Stimulated activated CD4-positive, alpha-beta T cell treated with anti-CD3 and anti-CD28 coated beads, Interleukin-2, amount 100 ng/mL, for 24 hours (primary cell): Measurements from ENCODE around the gene MYO5C.

ENCODE experiments used
- DNase-seq, 2 donors: peaks; one replicate each; pipeline ENCODE4 v3.0.0-alpha.2; 2020

Gene MYO5C, protein sequence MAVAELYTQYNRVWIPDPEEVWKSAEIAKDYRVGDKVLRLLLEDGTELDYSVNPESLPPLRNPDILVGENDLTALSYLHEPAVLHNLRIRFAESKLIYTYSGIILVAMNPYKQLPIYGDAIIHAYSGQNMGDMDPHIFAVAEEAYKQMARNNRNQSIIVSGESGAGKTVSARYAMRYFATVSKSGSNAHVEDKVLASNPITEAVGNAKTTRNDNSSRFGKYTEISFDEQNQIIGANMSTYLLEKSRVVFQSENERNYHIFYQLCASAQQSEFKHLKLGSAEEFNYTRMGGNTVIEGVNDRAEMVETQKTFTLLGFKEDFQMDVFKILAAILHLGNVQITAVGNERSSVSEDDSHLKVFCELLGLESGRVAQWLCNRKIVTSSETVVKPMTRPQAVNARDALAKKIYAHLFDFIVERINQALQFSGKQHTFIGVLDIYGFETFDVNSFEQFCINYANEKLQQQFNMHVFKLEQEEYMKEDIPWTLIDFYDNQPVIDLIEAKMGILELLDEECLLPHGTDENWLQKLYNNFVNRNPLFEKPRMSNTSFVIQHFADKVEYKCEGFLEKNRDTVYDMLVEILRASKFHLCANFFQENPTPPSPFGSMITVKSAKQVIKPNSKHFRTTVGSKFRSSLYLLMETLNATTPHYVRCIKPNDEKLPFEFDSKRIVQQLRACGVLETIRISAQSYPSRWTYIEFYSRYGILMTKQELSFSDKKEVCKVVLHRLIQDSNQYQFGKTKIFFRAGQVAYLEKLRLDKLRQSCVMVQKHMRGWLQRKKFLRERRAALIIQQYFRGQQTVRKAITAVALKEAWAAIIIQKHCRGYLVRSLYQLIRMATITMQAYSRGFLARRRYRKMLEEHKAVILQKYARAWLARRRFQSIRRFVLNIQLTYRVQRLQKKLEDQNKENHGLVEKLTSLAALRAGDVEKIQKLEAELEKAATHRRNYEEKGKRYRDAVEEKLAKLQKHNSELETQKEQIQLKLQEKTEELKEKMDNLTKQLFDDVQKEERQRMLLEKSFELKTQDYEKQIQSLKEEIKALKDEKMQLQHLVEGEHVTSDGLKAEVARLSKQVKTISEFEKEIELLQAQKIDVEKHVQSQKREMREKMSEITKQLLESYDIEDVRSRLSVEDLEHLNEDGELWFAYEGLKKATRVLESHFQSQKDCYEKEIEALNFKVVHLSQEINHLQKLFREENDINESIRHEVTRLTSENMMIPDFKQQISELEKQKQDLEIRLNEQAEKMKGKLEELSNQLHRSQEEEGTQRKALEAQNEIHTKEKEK (N-terminal part only)

DNA sequence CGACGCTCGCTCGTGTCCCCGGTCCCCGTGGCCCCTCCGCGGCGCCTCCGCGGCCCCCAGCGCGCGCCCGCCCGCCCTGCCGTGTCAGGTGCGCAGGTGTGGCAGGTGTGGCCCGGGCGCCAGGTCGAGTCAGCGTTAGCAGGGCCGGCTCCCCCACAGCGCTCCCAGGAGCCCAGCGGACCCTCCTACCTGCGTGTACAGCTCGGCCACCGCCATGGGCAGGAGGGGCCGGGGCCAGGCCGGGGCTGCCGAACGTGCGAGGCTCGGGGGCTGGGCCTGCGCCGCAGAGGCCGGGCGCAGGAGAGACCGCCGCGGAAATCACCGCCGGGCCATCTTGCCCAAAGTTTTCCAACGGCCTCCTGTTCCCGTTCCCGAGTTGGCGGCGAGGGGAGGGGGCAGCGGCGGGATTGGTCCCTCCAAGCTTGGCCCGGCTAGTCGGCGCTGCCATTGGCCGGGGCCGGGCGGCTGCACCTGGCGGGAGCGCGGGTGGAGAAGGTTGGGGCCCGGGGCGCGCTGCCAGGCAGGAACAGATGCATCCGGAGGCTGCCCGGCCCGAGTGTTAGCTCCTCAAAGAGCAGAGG lies at the start of gene MYO5C:
Gene MYO5C, minus strand, starts transcription at position 384 of the 581 bp plus-strand sequence. Its CDS starts 168 bp downstream, at position 216.
- peak in 1 of 2 donors; percentile 32 for DNase-seq

DNA sequence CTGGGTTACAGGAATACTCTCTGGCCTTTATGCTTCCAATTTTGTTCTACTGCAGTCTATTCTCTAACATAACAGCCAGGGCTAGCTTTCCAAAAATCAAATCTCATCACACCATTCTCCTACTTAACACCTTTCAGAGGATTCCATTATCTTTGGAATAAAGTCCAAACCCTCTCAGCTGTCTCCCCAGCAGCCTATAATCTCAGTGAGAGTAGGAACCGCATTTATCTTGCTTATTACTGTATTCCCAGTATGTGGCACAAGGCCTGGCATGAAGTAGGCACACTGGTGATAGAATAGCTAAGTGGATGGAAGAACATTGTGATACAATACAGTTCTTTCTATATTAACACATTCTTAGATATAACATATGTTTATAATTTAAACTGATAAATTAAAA lies 49.0 kb upstream of the MYO5C start:
- DNase-seq: no peak

DNA sequence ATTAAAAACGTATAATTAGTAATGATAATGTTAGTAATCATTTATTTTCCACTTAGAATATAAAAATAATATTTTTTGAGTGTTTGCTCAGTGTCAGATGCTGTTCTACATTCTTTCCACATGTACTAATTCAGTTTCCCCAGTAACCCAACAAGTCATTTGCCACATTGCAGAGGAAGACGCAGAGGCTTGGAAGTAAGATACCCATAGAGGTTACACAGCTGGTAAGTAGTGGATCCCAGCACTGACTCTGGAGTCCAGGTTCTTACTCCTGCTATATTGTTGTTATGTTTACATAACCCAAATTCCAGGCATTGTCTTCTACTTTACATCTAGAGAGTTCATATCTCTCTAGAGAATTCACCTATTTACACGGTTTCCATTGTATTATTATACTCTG lies 48.2 kb upstream of the MYO5C start:
- DNase-seq: no peak

DNA sequence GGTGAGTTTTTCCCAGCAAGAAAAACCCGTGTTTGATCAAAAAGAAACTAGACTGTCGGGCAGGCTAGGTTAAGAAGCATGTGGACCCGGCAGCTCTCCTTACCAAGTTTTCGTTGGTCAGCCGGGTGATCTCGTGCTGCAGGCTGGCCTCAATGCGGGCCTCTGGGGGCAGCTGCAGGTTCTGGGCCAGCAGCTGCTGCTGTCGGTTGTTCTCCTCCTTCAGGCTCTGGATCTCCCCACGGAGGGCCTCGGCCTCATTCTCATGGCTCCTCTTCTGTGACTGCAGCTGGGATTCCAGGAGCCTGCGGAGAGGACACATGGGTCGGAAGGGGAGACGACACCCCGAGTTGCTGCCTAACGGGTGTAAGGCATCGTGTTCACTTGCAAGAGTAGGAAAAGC lies 44.5 kb upstream of the MYO5C start:
- no peak for DNase-seq

DNA sequence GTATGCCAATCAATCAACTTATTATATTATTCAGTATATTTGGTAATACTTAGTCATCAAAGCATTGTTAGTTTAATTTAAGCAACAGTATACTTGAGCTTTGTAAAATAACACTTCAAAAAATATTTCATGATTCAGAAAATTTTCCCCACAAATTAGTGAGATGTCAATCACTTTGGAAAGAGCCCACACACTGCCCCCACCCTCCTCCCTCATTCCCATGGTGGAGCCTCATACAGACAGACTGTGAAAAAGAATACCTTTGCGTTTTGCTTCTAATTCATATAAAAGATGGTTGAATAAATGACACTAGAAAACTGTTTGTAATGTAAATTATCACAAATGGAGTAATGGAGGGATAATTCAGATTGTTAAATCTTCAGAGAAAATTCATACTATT lies 43.3 kb upstream of the MYO5C start:
- no peak for DNase-seq

DNA sequence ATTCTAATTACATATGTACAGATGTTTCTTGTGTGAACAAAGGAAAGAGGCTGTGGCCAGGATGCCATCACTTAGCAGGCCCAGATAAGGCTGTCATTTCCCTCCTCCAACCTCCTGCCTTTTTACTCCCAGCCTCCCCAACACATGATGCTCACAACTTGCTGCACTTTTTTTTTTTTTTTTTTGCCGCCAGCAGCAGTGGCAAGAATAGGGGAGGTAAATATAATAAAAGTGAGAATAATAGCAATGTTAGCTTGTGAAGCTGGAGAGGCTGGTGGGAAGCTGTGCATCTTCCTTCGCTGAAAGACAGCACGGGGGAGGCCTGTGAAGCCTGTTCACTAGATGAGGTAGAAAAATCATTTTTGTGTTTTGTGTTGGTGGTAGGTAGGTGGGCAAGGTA lies 42.5 kb upstream of the MYO5C start:
- no peak for DNase-seq

DNA sequence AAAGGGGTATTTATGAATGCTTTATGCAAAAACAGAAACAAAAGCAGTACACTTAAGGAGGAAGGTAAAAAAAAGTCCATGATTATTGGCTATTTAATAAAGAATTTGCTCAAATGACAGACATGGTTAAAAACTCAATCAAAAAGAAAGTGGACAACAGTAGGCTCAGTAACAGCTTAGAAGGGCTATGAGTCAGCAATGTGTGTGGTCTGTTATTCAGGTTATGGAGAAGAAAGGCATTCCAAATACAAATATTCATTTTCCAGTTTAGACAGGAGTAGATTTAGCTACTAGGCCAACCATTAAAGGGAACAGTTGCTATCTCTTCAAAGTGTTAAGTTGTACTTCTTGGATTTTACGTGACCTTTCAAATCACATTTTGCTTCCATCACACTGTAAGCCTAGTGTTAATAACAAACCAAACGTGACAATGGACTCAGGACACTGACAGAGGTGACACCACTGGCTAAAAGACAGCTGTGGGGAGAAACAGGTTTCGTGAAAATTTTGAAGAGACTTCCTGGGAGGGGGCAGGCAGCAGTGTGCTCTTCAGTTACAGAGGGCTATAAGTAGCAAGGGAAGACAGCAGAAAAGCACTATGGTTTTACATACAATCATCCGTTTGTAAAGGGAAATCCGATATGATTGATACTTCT lies 41.7 kb upstream of the MYO5C start:
- DNase-seq: no peak

DNA sequence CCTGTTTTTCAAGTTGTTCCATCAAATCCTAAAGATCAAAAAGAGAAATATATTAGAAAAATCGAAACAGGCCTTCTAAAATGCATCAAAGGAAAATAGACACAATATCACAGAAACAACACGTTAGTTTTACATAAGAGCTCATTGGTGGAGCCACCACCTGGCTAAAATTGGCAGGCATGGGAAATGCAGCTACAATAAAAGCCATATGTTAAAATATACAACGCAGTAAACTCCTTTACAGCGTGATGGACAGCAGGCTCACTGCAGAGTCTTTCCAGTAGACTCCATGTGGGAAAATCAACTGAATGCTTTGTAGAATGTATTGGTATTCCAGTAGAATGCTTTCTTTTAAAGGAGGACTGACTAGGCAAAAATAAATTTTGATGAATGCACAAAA lies 40.9 kb upstream of the MYO5C start:
- no peak for DNase-seq

DNA sequence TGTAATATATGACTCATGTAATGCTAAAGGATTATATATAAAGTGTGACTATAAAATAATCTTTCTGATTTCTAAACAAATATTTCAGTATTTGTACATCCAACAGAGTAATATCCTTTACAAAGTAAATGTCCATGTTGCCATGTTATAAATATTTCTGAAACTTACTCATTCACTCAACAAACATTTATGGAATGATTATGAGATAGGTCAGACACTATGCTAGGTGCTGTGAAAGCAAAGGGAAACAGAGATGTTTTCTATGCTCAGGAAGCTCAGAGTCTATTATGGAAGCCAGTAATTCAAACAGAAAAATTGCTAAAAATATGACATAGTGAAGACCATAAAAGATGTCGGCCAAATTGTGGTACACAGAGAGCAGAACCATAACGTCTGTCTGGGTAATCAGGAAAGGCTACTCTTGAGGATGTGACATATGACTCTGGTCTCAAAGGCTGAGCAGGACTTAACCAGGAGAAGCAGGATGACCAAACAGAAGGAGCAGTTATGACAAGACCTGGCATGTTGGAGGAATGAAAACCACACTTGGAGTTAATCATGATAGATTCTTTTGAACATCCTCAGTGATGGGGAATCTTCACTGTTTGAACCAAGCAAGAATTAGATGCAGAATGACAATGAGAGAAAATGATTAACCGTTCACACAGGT lies 39.0 kb upstream of the MYO5C start:
- no peak for DNase-seq

DNA sequence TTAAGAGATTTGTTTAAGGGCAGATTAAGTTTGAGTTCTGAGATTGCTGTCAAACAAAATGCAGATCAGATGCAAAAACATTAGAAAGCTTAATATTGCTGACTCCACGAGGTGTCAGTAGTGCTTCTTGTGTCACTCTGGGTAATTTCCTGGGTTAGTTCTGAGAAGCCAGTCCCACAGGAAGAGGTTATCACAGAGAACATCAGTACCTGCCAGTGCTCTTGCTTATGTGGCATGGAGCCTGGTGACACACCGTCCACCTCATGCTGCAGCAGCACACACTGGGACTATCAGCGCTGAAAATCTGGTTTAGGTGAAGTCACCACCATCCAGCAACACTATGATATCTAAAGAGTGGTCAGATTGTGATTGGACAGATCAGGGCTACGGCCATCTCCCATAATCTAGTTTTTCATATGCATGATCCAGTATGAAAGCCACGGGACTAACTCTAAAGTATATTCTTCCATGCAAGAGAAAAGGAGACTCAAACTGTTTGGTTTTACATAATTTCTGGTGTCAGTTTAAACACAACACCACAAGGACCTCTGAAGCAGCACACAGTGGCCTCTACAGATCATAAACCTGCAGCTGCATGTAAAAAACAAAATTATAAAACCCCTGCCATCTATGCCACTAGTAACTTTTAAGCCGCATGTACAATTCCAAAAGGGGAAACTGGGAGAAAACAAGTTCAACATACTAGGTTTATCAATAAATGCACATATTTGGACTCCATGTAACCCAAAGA lies 36.1 kb upstream of the MYO5C start:
- peak; percentile 37 to 41 for DNase-seq

DNA sequence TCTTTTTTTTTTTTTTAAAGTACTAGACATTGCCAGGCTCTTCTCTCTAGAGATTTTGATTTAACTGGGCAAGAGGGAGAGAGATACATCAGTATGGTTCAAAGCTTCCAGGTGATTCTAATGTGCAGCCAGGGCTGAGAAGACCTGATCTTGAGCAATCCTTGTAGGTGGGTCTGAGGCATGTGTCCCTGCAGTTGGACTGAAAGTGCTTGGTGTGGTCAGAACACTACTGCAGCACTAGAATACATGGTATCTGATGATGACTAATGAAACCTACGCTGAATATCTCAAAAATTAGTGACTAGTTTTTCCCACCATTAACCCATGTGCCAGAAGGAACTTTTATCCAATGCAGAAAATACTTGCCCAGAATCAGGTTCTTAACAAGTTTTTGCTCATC lies 34.4 kb upstream of the MYO5C start:
- no peak for DNase-seq

DNA sequence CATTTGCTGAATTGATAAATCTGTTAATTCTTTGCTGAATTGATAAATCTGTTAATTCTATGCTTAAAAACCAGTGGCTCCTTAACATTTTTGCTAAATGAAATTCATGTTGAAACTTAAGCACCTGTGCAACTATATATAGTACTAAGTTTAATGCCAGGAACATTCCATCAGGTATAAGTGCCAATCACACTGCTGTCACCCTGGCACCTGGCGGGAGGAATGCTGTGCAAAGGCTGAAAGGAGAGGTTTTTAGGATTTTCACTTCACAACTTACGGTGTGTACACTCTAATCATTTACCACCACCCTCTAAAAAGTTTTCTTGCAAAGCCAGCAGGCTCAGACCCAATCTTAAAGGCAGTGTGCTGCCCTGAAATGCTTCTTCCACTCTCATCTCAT lies 33.5 kb upstream of the MYO5C start:
- no peak for DNase-seq

DNA sequence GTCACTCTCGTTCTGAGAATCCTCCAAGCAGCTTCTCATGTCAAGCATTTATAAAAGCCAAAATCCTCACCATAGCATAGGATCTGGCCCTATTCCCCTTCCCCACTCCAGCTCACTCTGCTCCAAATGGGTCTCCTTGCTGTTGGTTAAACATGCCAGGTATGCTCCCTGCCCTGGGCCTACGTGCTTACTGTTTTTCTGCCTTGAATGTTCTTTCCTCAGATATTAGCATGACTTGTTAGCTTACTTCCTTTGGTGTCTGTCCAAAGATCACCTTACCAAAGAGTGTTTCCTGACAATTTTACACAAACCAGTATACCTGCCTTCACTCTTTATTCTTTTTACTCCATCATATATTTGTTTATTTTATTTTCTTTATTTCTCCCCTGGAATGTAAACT lies 33.1 kb upstream of the MYO5C start:
- no peak for DNase-seq

DNA sequence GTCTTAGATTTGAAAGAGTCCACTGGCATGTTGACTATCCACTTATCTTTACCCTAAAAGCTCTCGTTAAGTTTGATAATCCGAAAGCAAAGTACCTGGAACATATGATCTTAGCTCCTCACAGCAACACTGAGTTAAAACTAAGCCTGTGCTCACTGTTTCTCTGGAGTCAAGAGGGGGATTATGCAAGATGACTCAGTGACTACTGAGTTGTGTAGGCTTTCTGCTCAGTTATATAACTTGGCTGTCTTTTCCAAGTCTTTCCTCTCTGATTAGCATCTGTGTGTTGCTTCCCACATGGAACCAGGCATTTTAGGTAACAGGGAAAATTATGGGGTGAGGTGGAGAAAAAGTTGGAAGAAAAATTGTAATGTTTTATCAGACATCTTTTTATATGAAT lies 31.2 kb upstream of the MYO5C start:
- no peak for DNase-seq

DNA sequence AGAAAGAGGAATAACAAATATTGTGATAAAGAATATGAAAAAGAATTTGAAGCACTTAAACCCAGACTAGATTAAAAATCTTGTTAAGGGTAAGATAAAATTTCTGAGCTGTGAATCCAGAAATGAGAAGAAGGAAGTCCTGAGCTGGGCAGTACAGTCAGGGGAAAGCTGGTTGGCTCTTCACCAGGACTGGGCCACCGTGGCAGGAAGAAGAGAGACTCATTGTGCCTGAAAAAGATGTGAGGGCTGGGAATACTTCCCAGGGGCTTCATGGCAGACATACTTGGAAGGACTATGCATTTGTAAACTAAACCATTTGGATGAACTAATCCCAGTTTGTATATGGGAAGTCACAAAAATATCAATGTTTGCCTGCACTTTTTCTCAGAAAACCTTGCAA lies 28.5 kb upstream of the MYO5C start:
- DNase-seq: no peak

DNA sequence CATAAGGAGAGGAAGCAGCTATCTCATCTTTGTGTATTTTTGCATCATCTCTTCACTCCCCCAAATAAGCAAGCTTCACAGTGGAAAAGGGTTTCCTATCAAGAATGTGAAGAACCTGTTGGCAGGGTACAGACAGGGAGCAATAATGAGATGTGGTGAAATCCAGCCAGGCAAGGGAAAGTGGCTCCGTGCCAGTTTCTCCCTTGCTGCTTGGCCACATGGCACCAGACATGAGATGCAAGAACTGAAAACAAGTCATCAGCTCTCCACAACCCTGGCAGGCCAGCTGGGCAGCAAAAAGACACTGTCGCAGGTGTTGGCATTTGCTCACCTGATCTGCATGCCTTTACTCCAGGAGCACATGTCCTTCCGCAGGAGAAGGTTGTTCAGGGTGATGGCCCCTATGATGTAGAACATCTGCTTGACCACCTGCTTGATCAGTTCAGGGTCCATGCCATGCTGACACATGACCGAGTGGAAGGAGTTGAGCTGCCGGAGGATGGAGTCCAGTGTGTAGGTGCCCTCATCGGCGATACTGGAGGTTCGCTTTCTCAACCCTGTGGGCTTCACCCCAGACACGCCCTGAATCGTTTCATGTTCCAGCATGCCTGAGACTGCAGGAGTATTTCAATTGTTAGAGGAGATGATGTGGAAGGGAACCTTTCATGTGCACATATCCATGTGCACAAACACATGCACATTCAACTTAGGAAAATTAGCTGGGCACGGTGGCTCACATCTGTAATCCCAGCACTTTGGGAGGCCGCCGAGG lies 23.3 kb upstream of the MYO5C start:
- DNase-seq: no peak

DNA sequence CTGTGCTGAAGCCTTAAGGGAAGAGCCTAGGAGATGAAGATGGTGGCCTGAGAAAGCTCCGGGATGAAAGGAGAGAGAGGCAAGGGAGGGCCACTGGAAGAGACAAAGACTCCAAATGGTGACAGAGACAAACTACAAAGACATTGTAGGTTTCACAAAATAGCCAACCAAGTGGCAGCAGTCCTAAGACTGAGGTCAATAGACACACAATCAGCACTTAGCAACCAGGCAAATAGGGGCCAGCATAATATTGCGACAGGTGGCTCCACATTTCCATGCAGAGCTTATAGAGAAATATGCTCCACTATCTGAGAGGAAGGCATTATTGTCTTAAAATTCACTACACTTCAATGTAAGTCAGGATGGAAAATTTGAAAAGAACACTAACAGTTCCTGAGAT lies 22.1 kb upstream of the MYO5C start:
- no peak for DNase-seq

DNA sequence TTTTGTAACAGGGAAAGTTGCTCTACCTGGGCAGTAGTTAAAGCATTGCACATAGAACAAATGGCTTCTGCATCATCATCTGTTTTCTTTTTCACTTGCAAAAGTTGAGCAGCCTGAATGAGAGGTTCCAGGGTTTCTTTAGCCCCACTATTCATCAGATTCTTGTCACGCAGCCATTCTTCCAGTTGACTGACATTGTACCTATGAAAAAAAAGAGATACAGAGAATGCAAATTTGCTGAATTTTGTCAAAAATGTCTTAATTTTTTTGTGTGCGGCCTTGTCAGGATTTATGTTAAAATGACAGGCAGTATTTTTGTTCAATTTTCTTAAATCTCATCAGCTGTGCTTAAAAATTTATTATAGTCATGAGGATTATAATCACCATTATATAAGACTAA lies 21.4 kb upstream of the MYO5C start:
- no peak for DNase-seq

DNA sequence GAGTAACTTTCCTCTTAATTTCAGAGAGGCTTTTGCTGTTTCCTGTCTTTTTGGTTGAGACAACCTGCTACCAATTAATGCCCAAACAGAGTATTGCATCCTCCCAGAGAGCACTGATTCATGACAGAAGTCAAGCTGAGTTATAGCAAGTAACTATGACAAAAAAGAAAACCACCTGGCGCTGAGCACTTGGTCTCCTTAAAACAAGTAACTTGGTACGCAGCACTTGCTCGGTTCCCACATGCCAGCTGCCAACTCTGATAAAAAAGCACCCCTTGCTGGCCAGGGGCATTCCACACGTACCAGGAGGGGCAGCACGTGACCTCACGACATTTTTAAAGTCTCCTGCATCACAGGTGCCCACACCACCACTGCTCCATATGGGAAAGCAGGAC lies 13.5 kb upstream of the MYO5C start:
- DNase-seq: no peak

DNA sequence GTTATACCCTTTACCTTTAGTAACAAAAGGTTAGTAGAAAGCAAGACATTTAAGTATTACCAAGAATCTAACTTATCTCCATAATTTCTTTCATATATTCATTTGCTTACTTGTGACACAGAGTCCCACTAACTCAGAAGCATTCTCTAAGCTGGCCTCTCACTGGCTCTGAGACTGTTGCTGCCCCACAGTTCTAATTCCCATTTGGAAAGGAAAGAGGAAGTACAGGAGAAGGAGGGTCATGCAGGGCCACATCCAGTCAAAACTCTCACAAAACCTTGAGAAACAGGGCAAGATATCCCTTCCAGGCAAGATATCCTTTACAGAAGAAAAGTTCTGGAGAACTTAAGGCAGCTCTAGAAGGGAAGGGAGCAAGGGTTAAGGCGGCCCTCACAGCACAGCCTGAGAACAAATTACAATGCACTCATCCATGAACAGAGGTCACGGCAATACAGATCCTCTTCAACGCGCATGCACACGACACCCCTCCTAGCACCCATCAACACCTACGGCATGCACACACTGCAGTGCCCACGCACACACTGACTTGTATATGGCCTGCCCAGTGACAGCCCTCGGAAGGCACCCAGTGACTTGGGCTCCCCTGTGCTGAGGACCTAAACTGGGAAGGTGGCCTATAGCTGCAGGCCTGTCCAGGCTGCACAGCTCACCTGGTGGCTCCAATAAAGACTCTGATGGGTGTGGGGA lies 13.0 kb upstream of the MYO5C start:
- no peak for DNase-seq
